ENCODE measurements around the gene TMEM163.
A peak's percentile ranks its signal among the peaks of the same experiment; 100 is the strongest.

Gene TMEM163

GRCh38 chr2:134722728-134723127, 3.9 kb upstream of the TMEM163 start:
- no peak for DNase-seq

DNA sequence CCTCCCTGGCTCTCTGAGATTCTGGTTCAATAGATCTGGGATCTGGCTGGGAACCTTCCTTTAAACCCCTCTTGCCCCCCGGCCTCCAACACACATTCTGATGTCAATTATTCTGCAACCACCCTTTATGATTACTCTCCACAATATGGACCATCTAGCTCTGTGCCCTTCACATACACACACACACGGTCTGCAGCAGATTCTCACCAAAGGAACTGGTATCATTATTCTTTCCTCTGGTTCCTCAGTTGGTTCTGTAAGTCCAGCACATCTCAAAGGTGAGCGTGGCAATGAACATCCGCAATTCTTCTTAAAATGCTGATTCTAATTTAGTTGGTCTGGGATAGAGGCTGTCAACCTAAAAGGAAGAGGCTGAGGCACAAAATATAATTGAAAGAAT, 2.8 kb upstream of the TMEM163 start:
- DNase-seq = no peak

DNA sequence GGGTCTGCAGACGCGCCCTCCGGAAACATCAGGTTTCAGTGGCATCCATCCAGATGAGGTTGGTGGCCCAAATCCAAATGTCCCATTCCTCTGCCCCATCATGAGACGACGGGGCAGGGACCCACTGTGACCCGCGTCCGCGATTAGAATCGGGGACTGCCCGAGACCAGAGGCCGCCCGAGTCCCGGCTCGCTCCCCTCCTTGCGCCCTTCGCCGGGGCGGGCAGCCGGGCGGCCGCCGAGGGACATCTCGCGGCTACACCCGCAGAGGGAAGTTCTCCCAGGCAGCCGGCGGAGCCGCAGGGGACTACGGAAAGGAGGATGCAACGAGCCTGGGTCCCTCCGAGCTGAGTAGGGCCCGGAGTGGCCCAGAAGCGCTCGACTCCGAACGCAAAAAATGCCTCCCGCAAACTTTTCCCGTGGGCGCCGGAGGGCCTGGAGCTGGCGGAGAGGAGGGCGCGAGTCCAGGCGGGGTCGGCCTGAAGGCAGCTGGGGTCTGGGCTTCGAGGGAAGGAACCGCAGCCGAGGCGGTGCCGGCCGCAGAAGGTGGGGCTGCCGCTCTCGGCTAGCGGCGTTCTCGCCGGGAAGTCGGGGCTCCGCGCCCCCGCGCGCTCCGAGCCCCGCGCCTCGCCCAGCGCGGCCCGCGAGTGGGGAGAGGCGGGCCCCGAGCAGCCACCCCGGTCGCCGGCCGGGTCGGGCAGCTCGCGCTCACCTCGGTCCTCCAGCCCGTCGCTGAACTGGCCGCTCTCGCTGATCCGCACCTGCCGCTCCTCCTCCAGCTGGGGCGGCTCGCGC, 580 bp downstream of the TMEM163 start:
- DNase-seq = peak; percentile 42

DNA sequence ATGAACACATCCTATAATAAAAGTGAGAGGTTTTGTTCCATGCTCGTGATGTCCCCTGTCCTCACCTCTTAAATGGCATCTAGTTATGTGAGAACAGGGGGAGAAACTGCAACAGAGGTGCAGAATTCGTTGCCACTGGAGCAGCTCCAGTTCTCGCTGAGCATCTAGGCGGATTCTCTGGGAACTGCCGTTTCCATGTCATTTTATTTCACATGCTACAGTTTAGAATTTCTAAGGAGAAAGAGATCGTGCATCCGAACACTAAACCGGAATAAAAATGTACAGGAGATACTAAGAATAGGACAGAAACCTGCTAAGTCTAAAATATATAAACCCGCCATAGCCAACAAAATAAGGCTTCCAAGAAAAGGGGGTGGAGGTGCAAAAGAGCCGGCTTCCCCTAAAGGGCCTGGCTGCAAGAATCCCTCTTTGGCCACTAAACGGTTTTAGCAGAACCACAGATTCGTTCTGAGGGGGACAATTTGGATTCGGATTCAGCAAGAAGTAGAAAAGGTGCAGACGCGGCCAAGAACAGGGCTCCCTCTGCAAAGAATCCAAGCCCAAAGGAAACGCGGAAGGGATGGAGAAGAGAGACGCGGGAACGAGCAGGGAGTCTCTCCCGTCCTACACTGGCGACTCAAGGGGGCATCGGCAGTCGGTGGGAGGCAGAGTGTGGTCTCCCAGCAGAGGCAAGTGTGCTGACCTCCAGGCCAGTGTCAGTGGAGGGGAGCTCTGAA, 1.3 kb downstream of the TMEM163 start:
- no peak for DNase-seq

- DNase-seq = no peak
Observed at GRCh38 chr2:134716721-134717243, 2.0 kb downstream of the TMEM163 start.

- DNase-seq = peak; percentile 40
Observed at GRCh38 chr2:134715932-134716643, 2.7 kb downstream of the TMEM163 start.

DNA sequence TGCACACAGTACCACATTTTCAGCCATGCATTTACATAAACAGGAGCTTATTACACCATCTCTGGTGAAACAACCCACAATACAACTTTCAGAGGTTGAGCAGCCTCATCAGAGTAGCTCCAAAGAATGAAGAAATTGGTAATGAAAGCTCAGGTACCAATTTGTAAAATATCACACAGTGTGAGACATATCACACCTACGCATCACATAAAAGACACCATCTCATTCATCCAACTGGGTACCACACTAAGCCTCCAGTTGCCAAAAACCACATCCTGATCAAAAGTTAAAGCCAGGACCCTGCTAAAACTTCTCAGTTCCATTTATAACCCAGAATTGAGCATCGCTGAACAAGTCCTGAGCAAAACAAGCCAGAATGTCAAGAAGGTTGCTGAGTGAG, 4.6 kb downstream of the TMEM163 start:
- no peak for DNase-seq

DNA sequence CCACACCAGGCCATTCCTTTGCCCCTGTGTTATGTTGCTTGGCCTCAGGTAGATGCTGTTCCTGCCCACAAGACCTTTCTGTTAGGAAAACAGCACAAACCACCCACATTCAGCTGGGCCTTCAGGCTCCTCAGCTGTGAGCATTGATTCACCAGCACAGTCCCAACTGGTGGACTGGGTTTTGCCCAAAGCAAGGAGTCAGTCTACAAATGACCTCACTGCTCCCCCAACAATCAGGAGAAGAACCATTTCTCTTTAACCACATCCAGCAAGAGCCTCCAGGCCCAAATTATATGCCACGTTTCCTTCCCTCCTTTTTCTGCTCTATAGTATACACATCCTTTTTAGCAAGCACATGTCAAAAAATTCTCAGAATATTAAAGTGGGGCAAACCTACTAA, 5.2 kb downstream of the TMEM163 start:
- DNase-seq = no peak

- DNase-seq = peak; percentile 43
Observed at GRCh38 chr2:134713176-134713575, 5.6 kb downstream of the TMEM163 start.

DNA sequence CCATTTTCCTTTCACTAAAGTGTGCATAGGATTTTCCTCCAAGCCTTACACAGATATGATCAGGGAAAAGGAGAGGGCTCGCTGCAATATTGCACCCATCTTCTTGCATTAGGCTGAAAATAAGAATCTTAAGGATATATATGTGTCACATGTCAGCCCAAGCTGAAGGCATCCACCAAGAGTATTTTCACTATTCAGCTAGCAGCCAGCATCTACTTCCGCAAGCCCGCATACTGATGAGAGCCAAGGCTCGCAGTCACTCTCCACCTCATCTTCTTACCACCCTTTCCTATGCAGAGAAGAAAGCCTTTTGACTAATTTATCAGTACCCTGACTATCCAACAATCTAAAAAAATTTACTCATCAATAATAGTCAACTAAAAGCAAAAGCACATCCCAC, 6.1 kb downstream of the TMEM163 start:
- DNase-seq = peak; percentile 39

DNA sequence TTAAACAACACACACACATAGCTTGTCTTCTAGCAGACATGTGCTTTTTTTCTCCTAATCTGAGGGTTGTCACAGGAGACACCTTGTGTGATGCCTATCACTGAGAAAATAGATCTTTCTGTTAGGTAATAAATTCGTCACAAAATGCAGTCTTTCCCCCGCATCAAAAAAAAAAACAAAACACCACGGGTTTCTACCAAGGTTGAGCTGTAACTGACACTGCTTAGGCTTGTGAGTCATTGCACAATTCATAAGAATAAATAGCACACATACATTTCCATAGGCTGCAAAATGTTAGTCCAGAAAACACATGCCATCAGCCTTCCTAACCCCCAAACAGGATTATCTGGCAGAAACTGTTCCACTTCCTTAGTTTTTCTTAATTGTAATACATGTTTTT, 6.5 kb downstream of the TMEM163 start:
- peak; percentile 42 for DNase-seq

GRCh38 chr2:134711692-134712091, 7.1 kb downstream of the TMEM163 start:
- no peak for DNase-seq

- DNase-seq = no peak
Observed at GRCh38 chr2:134707330-134707676, 11.5 kb downstream of the TMEM163 start.

- DNase-seq = peak; percentile 13
Observed at GRCh38 chr2:134706587-134707329, 12.0 kb downstream of the TMEM163 start.

GRCh38 chr2:134705861-134706586, 12.8 kb downstream of the TMEM163 start:
- DNase-seq = no peak

- DNase-seq = no peak
Observed at GRCh38 chr2:134704173-134704572, 14.6 kb downstream of the TMEM163 start.

- no peak for DNase-seq
Observed at GRCh38 chr2:134703426-134703825, 15.4 kb downstream of the TMEM163 start.

- no peak for DNase-seq
Observed at GRCh38 chr2:134700730-134701129, 18.1 kb downstream of the TMEM163 start.

DNA sequence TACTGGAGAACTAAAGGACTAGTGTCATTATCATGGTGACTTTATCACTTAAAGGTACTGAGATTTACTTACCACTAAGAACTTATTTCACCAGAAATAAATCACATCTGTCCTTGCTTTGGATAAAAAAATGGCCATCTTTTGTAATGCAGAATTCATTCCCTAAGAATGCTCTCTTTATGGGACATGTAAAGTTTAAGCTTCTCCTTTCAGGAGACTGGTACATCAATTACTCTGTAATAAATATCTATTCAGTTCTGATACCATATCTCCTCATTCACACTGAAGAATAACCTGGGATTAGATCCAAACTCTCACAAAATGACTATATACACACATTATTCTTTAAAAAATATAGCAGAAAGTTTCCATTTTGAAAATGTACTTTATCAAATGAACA, 24.4 kb downstream of the TMEM163 start:
- DNase-seq = no peak

DNA sequence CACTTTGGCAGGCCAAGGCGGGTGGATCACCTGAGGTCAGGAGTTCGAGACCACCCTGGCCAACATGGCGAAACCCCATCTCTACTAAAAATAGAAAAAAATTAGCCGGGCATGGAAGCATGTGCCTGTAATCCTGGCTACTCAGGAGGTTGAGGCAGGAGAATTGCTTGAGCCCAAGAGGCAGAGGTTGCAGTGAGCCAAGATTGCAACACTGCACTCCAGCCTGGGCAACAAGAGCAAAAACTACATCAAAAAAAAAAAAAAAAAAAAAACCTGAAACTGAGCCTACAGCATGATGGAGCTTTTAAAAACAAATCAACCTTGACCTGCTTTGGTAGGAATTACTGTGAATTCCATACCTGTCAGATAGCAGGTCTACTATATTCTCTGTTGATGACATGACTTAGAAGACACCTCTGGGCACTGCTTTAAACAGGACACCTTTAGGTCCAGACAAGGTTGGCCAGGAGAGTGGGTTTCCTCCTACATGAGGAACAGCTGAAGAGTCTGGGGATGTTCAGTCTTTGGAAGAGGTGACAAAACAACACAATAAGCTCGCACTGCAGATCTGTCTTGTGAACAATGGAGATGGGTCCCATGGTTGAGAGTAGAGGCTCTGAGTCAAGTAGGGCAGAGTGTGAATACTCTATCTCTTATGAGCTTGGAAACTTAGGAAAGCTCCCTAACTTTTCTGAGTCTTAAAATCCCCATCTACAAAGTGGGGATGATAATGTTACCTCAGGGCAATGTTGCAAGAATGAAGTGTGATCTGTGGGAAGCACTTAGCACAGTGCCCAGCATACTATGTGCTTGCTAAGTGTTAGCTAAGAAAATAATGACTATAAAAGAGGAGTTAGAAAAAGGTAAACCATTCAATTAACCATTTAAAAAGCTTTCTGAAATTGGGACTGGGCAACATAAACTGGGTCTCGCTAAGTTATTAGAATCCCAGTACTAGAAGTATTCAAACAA, 25.2 kb downstream of the TMEM163 start:
- DNase-seq = no peak

GRCh38 chr2:134692499-134692898, 26.3 kb downstream of the TMEM163 start:
- DNase-seq = peak; percentile 22
